ENCODE data around the gene ALK.

Gene ALK

GRCh38 chr2:29345236-29345635, 576.1 kb downstream of the ALK start:
- DNase-seq (ENCODE audit: low read depth in 2 of 3, low spot score in 2 of 3) = no peak

- no peak for DNase-seq (ENCODE audit: low read depth in 2 of 3, low spot score in 2 of 3)
Measured at GRCh38 chr2:29343830-29344229, 577.6 kb downstream of the ALK start.

- no peak for DNase-seq (ENCODE audit: low read depth in 2 of 3, low spot score in 2 of 3)
Measured at GRCh38 chr2:29336341-29337241, 584.8 kb downstream of the ALK start.

- no peak for DNase-seq (ENCODE audit: low read depth in 2 of 3, low spot score in 2 of 3)
Measured at GRCh38 chr2:29335396-29335795, 586.0 kb downstream of the ALK start.

GRCh38 chr2:29334706-29335105, 586.7 kb downstream of the ALK start:
- DNase-seq (ENCODE audit: low read depth in 2 of 3, low spot score in 2 of 3) = no peak

- DNase-seq (ENCODE audit: low read depth in 2 of 3, low spot score in 2 of 3) = no peak
Measured at GRCh38 chr2:29332540-29332939, 588.8 kb downstream of the ALK start.

- no peak for DNase-seq (ENCODE audit: low read depth in 2 of 3, low spot score in 2 of 3)
Measured at GRCh38 chr2:29329899-29330298, 591.5 kb downstream of the ALK start.

GRCh38 chr2:29326926-29327325, 594.5 kb downstream of the ALK start:
- DNase-seq (ENCODE audit: low read depth in 2 of 3, low spot score in 2 of 3) = no peak

GRCh38 chr2:29325544-29325943, 595.8 kb downstream of the ALK start:
- DNase-seq (ENCODE audit: low read depth in 2 of 3, low spot score in 2 of 3) = no peak

GRCh38 chr2:29323961-29324360, 597.4 kb downstream of the ALK start:
- no peak for DNase-seq (ENCODE audit: low read depth in 2 of 3, low spot score in 2 of 3)

GRCh38 chr2:29323301-29323700, 598.1 kb downstream of the ALK start:
- DNase-seq (ENCODE audit: low read depth in 2 of 3, low spot score in 2 of 3) = no peak

- DNase-seq (ENCODE audit: low read depth in 2 of 3, low spot score in 2 of 3) = no peak
Measured at GRCh38 chr2:29322011-29322410, 599.4 kb downstream of the ALK start.

- DNase-seq (ENCODE audit: low read depth in 2 of 3, low spot score in 2 of 3) = no peak
Measured at GRCh38 chr2:29317801-29318485, 603.4 kb downstream of the ALK start.

- DNase-seq (ENCODE audit: low read depth in 2 of 3, low spot score in 2 of 3) = no peak
Measured at GRCh38 chr2:29317077-29317517, 604.3 kb downstream of the ALK start.

GRCh38 chr2:29314816-29315571, 606.4 kb downstream of the ALK start:
- peak in 2 of 3 experiments; percentile 25 to 39 for DNase-seq (ENCODE audit: low read depth in 2 of 3, low spot score in 2 of 3)

- no peak for DNase-seq (ENCODE audit: low read depth in 2 of 3, low spot score in 2 of 3)
Measured at GRCh38 chr2:29311458-29311857, 609.9 kb downstream of the ALK start.

- DNase-seq (ENCODE audit: low read depth in 2 of 3, low spot score in 2 of 3) = no peak
Measured at GRCh38 chr2:29310650-29311348, 610.6 kb downstream of the ALK start.

- DNase-seq (ENCODE audit: low read depth in 2 of 3, low spot score in 2 of 3) = no peak
Measured at GRCh38 chr2:29309090-29310029, 612.0 kb downstream of the ALK start.

- no peak for DNase-seq (ENCODE audit: low read depth in 2 of 3, low spot score in 2 of 3)
Measured at GRCh38 chr2:29308366-29308765, 613.0 kb downstream of the ALK start.

- no peak for DNase-seq (ENCODE audit: low read depth in 2 of 3, low spot score in 2 of 3)
Measured at GRCh38 chr2:29307519-29307918, 613.9 kb downstream of the ALK start.

Data from activated CD8-positive, alpha-beta memory T cell treated with anti-CD3 and anti-CD28 coated beads for 48 hours (primary cell).